ENCODE measurements around the gene MRPL33.

The MRPL33 gene

GRCh38 chr2:27822049-27822448 lies 50.5 kb downstream of the MRPL33 start:
- TF ChIP-seq CTCF (conservative IDR thresholded peaks at IDR 0.05; ENCODE audit: low read depth), result no peak
- CTCF ChIA-PET, result no interaction called here
- H3K27ac ChIP-seq, result no peak overlapping the region

GRCh38 chr2:27823135-27823534 lies 51.6 kb downstream of the MRPL33 start:
- H3K27ac ChIP-seq, result no peak overlapping the region
- ChIA-PET CTCF (interaction anchor here (1.0 kb wide), 1 partner anchor 31 kb away, joined by 3 read pairs; no protein-coding TSS in a partner anchor), POLR2A (ENCODE audit: low non-redundant PET) (no interaction called here)
- no peak for DNase-seq (ENCODE audit: low spot score)
- TF ChIP-seq CTCF (conservative IDR thresholded peaks at IDR 0.05; ENCODE audit: low read depth), result no peak

More at GRCh38 chr2:27822049-27822448, 50.5 kb downstream of the MRPL33 start:
- DNase-seq (ENCODE audit: low spot score), result no peak
- POLR2A ChIA-PET (ENCODE audit: low non-redundant PET), result no interaction called here

- POLR2A ChIA-PET (ENCODE audit: low non-redundant PET), result no interaction called here
- DNase-seq (ENCODE audit: low spot score), result no peak
- H3K27ac ChIP-seq, result no peak overlapping the region
- TF ChIP-seq CTCF (conservative IDR thresholded peaks at IDR 0.05; ENCODE audit: low read depth), result no peak
- CTCF ChIA-PET, result interaction anchor here (0.6 to 1.0 kb wide), 2 partner anchors 31 to 72 kb away, joined by 3 read pairs; no protein-coding TSS in a partner anchor
Measured at GRCh38 chr2:27823569-27823968, 52.0 kb downstream of the MRPL33 start.

GRCh38 chr2:27824401-27824800 lies 52.9 kb downstream of the MRPL33 start:
- no peak for TF ChIP-seq CTCF (conservative IDR thresholded peaks at IDR 0.05; ENCODE audit: low read depth)
- ChIA-PET CTCF (interaction anchor here (0.6 to 1.0 kb wide), 2 partner anchors 30 to 73 kb away, joined by 3 read pairs; no protein-coding TSS in a partner anchor), POLR2A (ENCODE audit: low non-redundant PET) (no interaction called here)
- no peak for DNase-seq (ENCODE audit: low spot score)
- H3K27ac ChIP-seq, result no peak overlapping the region

- no peak for TF ChIP-seq CTCF (conservative IDR thresholded peaks at IDR 0.05; ENCODE audit: low read depth)
- ChIA-PET POLR2A (ENCODE audit: low non-redundant PET) (no interaction called here), CTCF (no interaction called here)
- DNase-seq (ENCODE audit: low spot score), result no peak
- H3K27ac ChIP-seq, result no peak overlapping the region
Measured at GRCh38 chr2:27828305-27828704, 56.8 kb downstream of the MRPL33 start.
